CD14-positive monocyte (primary cell): ENCODE measurements around the gene GPD1. TPM values are rescaled to one million over a fixed set of nuclear protein-coding genes. Genes with fewer than 3 reads are reported as not detected.

Experiments
- DNase-seq, 3 donors: peaks; one replicate each; pipeline ENCODE4 v3.0.0-alpha.2; 2011 to 2022
- H2AFZ ChIP-seq: 2 replicates; pipeline ENCODE4 v1.6.0; 2012; ENCODE audit warnings: mild to moderate bottlenecking, low read depth, low read length, inconsistent platforms; ENCODE audit not compliant: insufficient read depth, poor library complexity, severe bottlenecking
- H3K27ac ChIP-seq, 2 donors: 1 replicate in 1 of 2; 2 replicates in 1 of 2; pipeline ENCODE4 v1.5.1; 2012 to 2013; ENCODE audit warnings: low read length in 2 of 2, control low read depth in 1 of 2, inconsistent platforms in 1 of 2, low read depth in 1 of 2, mild to moderate bottlenecking in 1 of 2
- H3K27me3 ChIP-seq, 2 donors: one replicate each; pipeline versions ENCODE4 v1.6.0 to v1.6.1; 2011 to 2013; ENCODE audit warnings: low read length in 2 of 2; ENCODE audit not compliant: control insufficient read depth in 2 of 2, insufficient read depth in 2 of 2
- H3K36me3 ChIP-seq, 2 donors: replicated peaks in 1 of 2; 1 replicate in 1 of 2; 2 replicates in 1 of 2; pipeline versions ENCODE4 v1.5.1 to v1.6.1; 2012 to 2013; ENCODE audit warnings: low read length in 2 of 2, control low read depth in 1 of 2, inconsistent platforms in 1 of 2, mild to moderate bottlenecking in 1 of 2; ENCODE audit not compliant: insufficient read depth in 2 of 2, control insufficient read depth in 1 of 2
- H3K4me1 ChIP-seq, 2 donors: 1 replicate in 1 of 2; 2 replicates in 1 of 2; pipeline versions ENCODE4 v1.5.1 to v1.6.1; 2012 to 2013; ENCODE audit warnings: low read length in 2 of 2, control low read depth in 1 of 2, inconsistent platforms in 1 of 2, mild to moderate bottlenecking in 1 of 2, moderate library complexity in 1 of 2; ENCODE audit not compliant: insufficient read depth in 2 of 2, control insufficient read depth in 1 of 2
- H3K4me2 ChIP-seq: replicated peaks from 2 replicates; pipeline ENCODE3; 2012; ENCODE audit warnings: low read length, moderate library complexity, mild to moderate bottlenecking; ENCODE audit not compliant: poor library complexity, severe bottlenecking; ENCODE audit errors: extremely low read depth
- H3K4me3 ChIP-seq, 3 experiments: fragments of 200-600 bp in 1 of 3; sonication (generic) in 1 of 3; replicated peaks in 1 of 3; 1 replicate in 2 of 3; 2 replicates in 1 of 3; pipeline ENCODE4 v1.5.1; 2011 to 2013; ENCODE audit warnings: low read length in 3 of 3, mild to moderate bottlenecking in 3 of 3, control low read depth in 2 of 3, low read depth in 2 of 3, inconsistent platforms in 1 of 3, moderate library complexity in 1 of 3
- H3K79me2 ChIP-seq: 2 replicates; pipeline ENCODE4 v1.6.0; 2012; ENCODE audit warnings: mild to moderate bottlenecking, control low read depth, inconsistent platforms, low read length, moderate library complexity; ENCODE audit not compliant: insufficient read depth
- H3K9ac ChIP-seq: 2 replicates; pipeline ENCODE4 v1.6.0; 2017; ENCODE audit warnings: low read length, mild to moderate bottlenecking; ENCODE audit not compliant: insufficient read depth, poor library complexity, severe bottlenecking
- H3K9me3 ChIP-seq, 2 donors: replicated peaks in 1 of 2; 1 replicate in 1 of 2; 2 replicates in 1 of 2; pipeline versions ENCODE4 v1.5.1 to v1.6.1; 2012 to 2013; ENCODE audit warnings: low read length in 2 of 2, control low read depth in 1 of 2; ENCODE audit not compliant: control insufficient read depth in 1 of 2, insufficient read depth in 1 of 2
- H4K20me1 ChIP-seq: 2 replicates; pipeline ENCODE4 v1.6.0; 2012; ENCODE audit warnings: mild to moderate bottlenecking, low read length, control low read depth, moderate library complexity; ENCODE audit not compliant: insufficient read depth
- H3K27ac Mint-ChIP-seq, 7 donors: one replicate each; pipeline ENCODE4 v1.8.0; 2020; ENCODE audit warnings: mild to moderate bottlenecking in 7 of 7, mixed read lengths in 7 of 7, moderate library complexity in 6 of 7, inconsistent platforms in 2 of 7
- H3K27me3 Mint-ChIP-seq, 3 donors: one replicate each; pipeline ENCODE4 v1.8.0; 2021 to 2022; ENCODE audit warnings: low read depth in 3 of 3, mild to moderate bottlenecking in 3 of 3, mixed read lengths in 3 of 3, moderate library complexity in 3 of 3, inconsistent platforms in 1 of 3
- H3K36me3 Mint-ChIP-seq, 2 donors: one replicate each; pipeline ENCODE4 v1.8.0; 2020; ENCODE audit warnings: mixed read lengths in 2 of 2, inconsistent platforms in 1 of 2, mild to moderate bottlenecking in 1 of 2
- H3K4me1 Mint-ChIP-seq: one replicate; pipeline ENCODE4 v1.8.0; 2020; ENCODE audit warnings: mild to moderate bottlenecking, mixed read lengths
- H3K4me3 Mint-ChIP-seq, 2 donors: one replicate each; pipeline ENCODE4 v1.8.0; 2020; ENCODE audit warnings: mild to moderate bottlenecking in 2 of 2, mixed read lengths in 2 of 2, moderate library complexity in 1 of 2
- H3K9me3 Mint-ChIP-seq, 7 donors: one replicate each; pipeline ENCODE4 v1.8.0; 2020 to 2022; ENCODE audit warnings: mixed read lengths in 7 of 7, mild to moderate bottlenecking in 6 of 7, moderate library complexity in 6 of 7, inconsistent platforms in 2 of 7
- CTCF ChIP-seq: fragments of 200-600 bp; IDR thresholded peaks from one replicate; pipeline ENCODE4 v1.8.0; 2022; ENCODE audit warnings: antibody characterized with exemption, mild to moderate bottlenecking
- intact Hi-C, 2 donors: fragments of 100-400 bp; cut with micrococcal nuclease; formaldehyde crosslinking; loops; one replicate each; pipeline versions ENCODE4 v1.15.0 to v1.15.1; 2023
- polyA plus RNA-seq, 3 donors: library from polyadenylated mRNA; depleted of rRNA in 1 of 3; unstranded in 2 of 3; stranded (reverse) in 1 of 3; fragments of 300-500 nt in 2 of 3; fragments of >200 nt in 1 of 3; fragmentation: Illumina TruSeq in 2 of 3; gene quantifications; 1 replicate in 2 of 3; 2 replicates in 1 of 3; pipeline ENCODE4 v1.2.3, GENCODE V29; 2012 to 2021

Gene GPD1
- polyA plus RNA-seq, 3 donors, result 0.08 TPM; not detected in 2

- DNase-seq, result no peak
- Histone ChIP-seq H3K36me3 (peaks cover 5 to 12% of the 10 kb centered on the region in 2 donors), H3K9ac (no peak overlapping the region), H3K9me3 (no peaks in the 10 kb centered on the region), H3K4me3 (no peak overlapping the region), H3K4me1 (no peaks in the 10 kb centered on the region), H4K20me1 (peaks cover 34% of the 10 kb centered on the region), H3K27me3 (no peaks in the 10 kb centered on the region), H2AFZ (no peak overlapping the region), H3K4me2 (no peak overlapping the region), H3K27ac (no peak overlapping the region), H3K79me2 (peaks cover 89% of the 10 kb centered on the region)
- intact Hi-C loops, result no loop called here
- H3K4me3 Mint-ChIP-seq, result no peak overlapping the region
- no peaks in the 10 kb centered on the region for H3K9me3 Mint-ChIP-seq
- no peak for TF ChIP-seq CTCF
- H3K4me1 Mint-ChIP-seq, result peaks cover 16% of the 10 kb centered on the region
- H3K36me3 Mint-ChIP-seq, result peaks cover 0 to 5% of the 10 kb centered on the region in 2 donors
- H3K27me3 Mint-ChIP-seq, result no peaks in the 10 kb centered on the region
- H3K27ac Mint-ChIP-seq, result no peak overlapping the region
These were observed 56.8 kb downstream of the GPD1 start for GRCh38 chr12:50160643-50161042.

Other genes with a start within 250 kb of the GPD1 start
- not detected for gene FAIM2, start 200.1 kb upstream of the GPD1 start, polyA plus RNA-seq
- gene AQP2, start 153.3 kb upstream of the GPD1 start, polyA plus RNA-seq, result not detected
- gene AQP5, start 142.1 kb upstream of the GPD1 start, polyA plus RNA-seq, result not detected
- under 1 TPM in 1 of 3 donors, not detected in 2; 0.04 TPM for gene AQP6, start 131.1 kb upstream of the GPD1 start, polyA plus RNA-seq
- gene RACGAP1, start 78.5 kb upstream of the GPD1 start, polyA plus RNA-seq, result 1 to 10 TPM; 3.1 to 5.4 (median 3.6) TPM
- gene ASIC1, start 46.4 kb upstream of the GPD1 start, polyA plus RNA-seq, result not detected
- gene SMARCD1, start 18.7 kb upstream of the GPD1 start, polyA plus RNA-seq, result 10 to 100 TPM in 1 of 3 donors, 1 to 10 TPM in 2; 3.7 to 41.9 (median 7.8) TPM
- gene COX14, start 8.2 kb downstream of the GPD1 start, polyA plus RNA-seq, result 100 to 1,000 TPM in 2 of 3 donors, 10 to 100 TPM in 1; 63.8 to 257 (median 231) TPM
- gene CERS5, start 63.4 kb downstream of the GPD1 start, polyA plus RNA-seq, result 10 to 100 TPM; 30.6 to 44.4 (median 38.7) TPM
- under 1 TPM; 0.24 to 0.62 (median 0.51) TPM for gene LIMA1, start 179.5 kb downstream of the GPD1 start, polyA plus RNA-seq